Erythroblast (primary cell): ENCODE measurements around the gene CYP11A1.

ENCODE experiments used
- GATA1 ChIP-seq: IDR thresholded peaks from 2 replicates; pipeline ENCODE4 v1.6.1; 2011; ENCODE audit warnings: low read depth, mild to moderate bottlenecking, control low read depth, low read length, moderate library complexity
- POLR2A ChIP-seq: IDR thresholded peaks from 2 replicates; pipeline ENCODE4 v1.6.1; 2011; ENCODE audit warnings: mild to moderate bottlenecking, low read length

DNA sequence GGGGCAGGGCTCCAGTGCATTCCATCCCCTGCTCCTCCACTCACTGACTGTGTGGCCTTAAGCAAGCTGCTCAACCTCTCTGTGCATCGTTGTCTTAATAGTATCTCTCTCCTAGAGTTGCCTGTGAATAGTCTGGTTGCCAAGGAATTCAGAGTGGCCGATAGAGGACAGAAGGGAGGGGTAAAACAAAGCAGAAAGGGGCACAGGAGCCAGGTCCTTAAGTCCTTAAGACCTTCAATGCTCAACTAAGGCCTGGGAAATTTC is 13.7 kb upstream of the CYP11A1 start:
- TF ChIP-seq POLR2A (no peak), GATA1 (no peak)
